ENCODE measurements around the gene KCND3. TPM values are rescaled to one million over a fixed set of nuclear protein-coding genes. Genes with fewer than 3 reads are reported as not detected.

Gene KCND3
- total RNA-seq, 3 donors from 2014 or later (not counting 1 experiment from before 2014, with no cell fraction given), result 0.07 to 0.16 TPM; not detected in 1

GRCh38 chr1:111730706-111731105, 258.8 kb downstream of the KCND3 start:
- 85% methylated on average over 4 of the region's 4 CpGs for WGBS (ENCODE audit: insufficient coverage)
- Mint-ChIP-seq H3K4me1 (no peaks in the 10 kb centered on the region), H3K9me3 (no peaks in the 10 kb centered on the region), H3K4me3 (no peak overlapping the region), H3K27me3 (ENCODE audit: low read depth in 2 of 2) (no peaks in the 10 kb centered on the region), H3K36me3 (no peaks in the 10 kb centered on the region), H3K27ac (no peak overlapping the region)
- H3K27ac ChIP-seq (ENCODE audit: low read length), result no peak overlapping the region
- H3K36me3 ChIP-seq (ENCODE audit: control insufficient read depth, insufficient read depth, low read length), result no peaks in the 10 kb centered on the region
- ATAC-seq (no peak), DNase-seq (no peak)
- intact Hi-C loops (cut with micrococcal nuclease), result no loop called here
- H3K4me3 ChIP-seq (ENCODE audit: low read length), result no peak overlapping the region
- TF ChIP-seq, protein P1, sequence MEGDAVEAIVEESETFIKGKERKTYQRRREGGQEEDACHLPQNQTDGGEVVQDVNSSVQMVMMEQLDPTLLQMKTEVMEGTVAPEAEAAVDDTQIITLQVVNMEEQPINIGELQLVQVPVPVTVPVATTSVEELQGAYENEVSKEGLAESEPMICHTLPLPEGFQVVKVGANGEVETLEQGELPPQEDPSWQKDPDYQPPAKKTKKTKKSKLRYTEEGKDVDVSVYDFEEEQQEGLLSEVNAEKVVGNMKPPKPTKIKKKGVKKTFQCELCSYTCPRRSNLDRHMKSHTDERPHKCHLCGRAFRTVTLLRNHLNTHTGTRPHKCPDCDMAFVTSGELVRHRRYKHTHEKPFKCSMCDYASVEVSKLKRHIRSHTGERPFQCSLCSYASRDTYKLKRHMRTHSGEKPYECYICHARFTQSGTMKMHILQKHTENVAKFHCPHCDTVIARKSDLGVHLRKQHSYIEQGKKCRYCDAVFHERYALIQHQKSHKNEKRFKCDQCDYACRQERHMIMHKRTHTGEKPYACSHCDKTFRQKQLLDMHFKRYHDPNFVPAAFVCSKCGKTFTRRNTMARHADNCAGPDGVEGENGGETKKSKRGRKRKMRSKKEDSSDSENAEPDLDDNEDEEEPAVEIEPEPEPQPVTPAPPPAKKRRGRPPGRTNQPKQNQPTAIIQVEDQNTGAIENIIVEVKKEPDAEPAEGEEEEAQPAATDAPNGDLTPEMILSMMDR (IDR thresholded peaks at IDR 0.05), result no peak
- no peaks in the 10 kb centered on the region for H3K27me3 ChIP-seq (ENCODE audit: control insufficient read depth, insufficient read depth, low read length)
- no peaks in the 10 kb centered on the region for H3K9me3 ChIP-seq (ENCODE audit: control insufficient read depth, insufficient read depth, low read length)
- peaks cover 5% of the 10 kb centered on the region for H3K4me1 ChIP-seq (ENCODE audit: control insufficient read depth, insufficient read depth, low read length)

GRCh38 chr1:111729946-111730681, 259.4 kb downstream of the KCND3 start:
- DNase-seq (no peak), ATAC-seq (no peak)
- Histone ChIP-seq H3K36me3 (ENCODE audit: control insufficient read depth, insufficient read depth, low read length) (no peaks in the 10 kb centered on the region), H3K9me3 (ENCODE audit: control insufficient read depth, insufficient read depth, low read length) (no peaks in the 10 kb centered on the region), H3K27me3 (ENCODE audit: control insufficient read depth, insufficient read depth, low read length) (no peaks in the 10 kb centered on the region), H3K4me3 (ENCODE audit: low read length) (no peak overlapping the region), H3K27ac (ENCODE audit: low read length) (no peak overlapping the region), H3K4me1 (ENCODE audit: control insufficient read depth, insufficient read depth, low read length) (peaks cover 5% of the 10 kb centered on the region)
- TF ChIP-seq, protein P1 (IDR thresholded peaks at IDR 0.05), result no peak
- no peaks in the 10 kb centered on the region for H3K27me3 Mint-ChIP-seq (ENCODE audit: low read depth in 2 of 2)
- 92% methylated on average over 7 of the region's 7 CpGs for WGBS (ENCODE audit: insufficient coverage)
- H3K4me1 Mint-ChIP-seq, result no peaks in the 10 kb centered on the region
- no peak overlapping the region for H3K27ac Mint-ChIP-seq
- no peaks in the 10 kb centered on the region for H3K9me3 Mint-ChIP-seq
- intact Hi-C loops (cut with micrococcal nuclease), result no loop called here
- H3K36me3 Mint-ChIP-seq, result no peaks in the 10 kb centered on the region
- no peak overlapping the region for H3K4me3 Mint-ChIP-seq

- TF ChIP-seq, protein P1 (IDR thresholded peaks at IDR 0.05), result no peak
- H3K27me3 Mint-ChIP-seq (ENCODE audit: low read depth in 2 of 2), result no peaks in the 10 kb centered on the region
- H3K4me1 Mint-ChIP-seq, result no peaks in the 10 kb centered on the region
- 80% methylated on average over 8 of the region's 8 CpGs for WGBS (ENCODE audit: insufficient coverage)
- Histone ChIP-seq H3K4me3 (ENCODE audit: low read length) (no peak overlapping the region), H3K27ac (ENCODE audit: low read length) (no peak overlapping the region), H3K4me1 (ENCODE audit: control insufficient read depth, insufficient read depth, low read length) (peaks cover 5% of the 10 kb centered on the region), H3K27me3 (ENCODE audit: control insufficient read depth, insufficient read depth, low read length) (no peaks in the 10 kb centered on the region), H3K9me3 (ENCODE audit: control insufficient read depth, insufficient read depth, low read length) (no peaks in the 10 kb centered on the region), H3K36me3 (ENCODE audit: control insufficient read depth, insufficient read depth, low read length) (no peaks in the 10 kb centered on the region)
- intact Hi-C loops (cut with micrococcal nuclease), result no loop called here
- H3K27ac Mint-ChIP-seq, result no peak overlapping the region
- DNase-seq (no peak), ATAC-seq (no peak)
- no peaks in the 10 kb centered on the region for H3K9me3 Mint-ChIP-seq
- H3K36me3 Mint-ChIP-seq, result no peaks in the 10 kb centered on the region
- H3K4me3 Mint-ChIP-seq, result no peak overlapping the region
Observed at GRCh38 chr1:111729271-111729921, 260.1 kb downstream of the KCND3 start.

Measured in natural killer cell (primary cell).